ENCODE results near the gene PIEZO2. TPM values are rescaled to one million over a fixed set of nuclear protein-coding genes. Genes with fewer than 3 reads are reported as not detected.

Gene PIEZO2
- total RNA-seq, 1 experiment from 2014 or later, result 5.5 TPM

- DNase-seq (ENCODE audit: low spot score), result no peak
- Histone ChIP-seq H3K4me3 (ENCODE audit: low read depth, low read length, poor library complexity, severe bottlenecking) (no peak overlapping the region), H3K4me1 (ENCODE audit: insufficient read depth, low read length, poor library complexity, severe bottlenecking) (no peaks in the 10 kb centered on the region), H3K27ac (ENCODE audit: low read depth, low read length, poor library complexity, severe bottlenecking) (no peak overlapping the region), H3K9me3 (ENCODE audit: low read depth, low read length, poor library complexity, severe bottlenecking) (no peaks in the 10 kb centered on the region), H3K27me3 (replicated peaks; ENCODE audit: insufficient read depth, low read depth, low read length, poor library complexity) (peaks cover 13% of the 10 kb centered on the region), H3K36me3 (ENCODE audit: insufficient read depth, low read length, poor library complexity, severe bottlenecking) (no peaks in the 10 kb centered on the region)
- no peak for TF ChIP-seq EZH2 (IDR thresholded peaks at IDR 0.05; ENCODE audit: borderline replicate concordance, low read depth, low read length, poor library complexity, severe bottlenecking)
- TF ChIP-seq, protein P1, sequence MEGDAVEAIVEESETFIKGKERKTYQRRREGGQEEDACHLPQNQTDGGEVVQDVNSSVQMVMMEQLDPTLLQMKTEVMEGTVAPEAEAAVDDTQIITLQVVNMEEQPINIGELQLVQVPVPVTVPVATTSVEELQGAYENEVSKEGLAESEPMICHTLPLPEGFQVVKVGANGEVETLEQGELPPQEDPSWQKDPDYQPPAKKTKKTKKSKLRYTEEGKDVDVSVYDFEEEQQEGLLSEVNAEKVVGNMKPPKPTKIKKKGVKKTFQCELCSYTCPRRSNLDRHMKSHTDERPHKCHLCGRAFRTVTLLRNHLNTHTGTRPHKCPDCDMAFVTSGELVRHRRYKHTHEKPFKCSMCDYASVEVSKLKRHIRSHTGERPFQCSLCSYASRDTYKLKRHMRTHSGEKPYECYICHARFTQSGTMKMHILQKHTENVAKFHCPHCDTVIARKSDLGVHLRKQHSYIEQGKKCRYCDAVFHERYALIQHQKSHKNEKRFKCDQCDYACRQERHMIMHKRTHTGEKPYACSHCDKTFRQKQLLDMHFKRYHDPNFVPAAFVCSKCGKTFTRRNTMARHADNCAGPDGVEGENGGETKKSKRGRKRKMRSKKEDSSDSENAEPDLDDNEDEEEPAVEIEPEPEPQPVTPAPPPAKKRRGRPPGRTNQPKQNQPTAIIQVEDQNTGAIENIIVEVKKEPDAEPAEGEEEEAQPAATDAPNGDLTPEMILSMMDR (conservative IDR thresholded peaks at IDR 0.05; ENCODE audit: low read depth, low read length), result no peak
- ChIA-PET POLR2A (ENCODE audit: low non-redundant PET) (interaction anchor here (0.6 kb wide), 1 partner anchor 63 kb away, joined by 5 read pairs; no protein-coding TSS in a partner anchor), CTCF (no interaction called here)
- no TSS peak for BruUV-seq (replicated peaks)
- intact Hi-C loops (cut with micrococcal nuclease; ENCODE audit: unreplicated experiment), result loop anchor here (10.0 kb wide), 1 partner anchor 149 kb away; no protein-coding TSS in a partner anchor
These were observed 436.0 kb downstream of the PIEZO2 start for GRCh38 chr18:10713409-10713808.

GRCh38 chr18:10707294-10707693, 442.1 kb downstream of the PIEZO2 start:
- intact Hi-C loops (cut with micrococcal nuclease; ENCODE audit: unreplicated experiment), result no loop called here
- Histone ChIP-seq H3K4me1 (ENCODE audit: insufficient read depth, low read length, poor library complexity, severe bottlenecking) (no peaks in the 10 kb centered on the region), H3K27ac (ENCODE audit: low read depth, low read length, poor library complexity, severe bottlenecking) (no peak overlapping the region), H3K27me3 (replicated peaks; ENCODE audit: insufficient read depth, low read depth, low read length, poor library complexity) (peaks cover 9% of the 10 kb centered on the region), H3K4me3 (ENCODE audit: low read depth, low read length, poor library complexity, severe bottlenecking) (no peak overlapping the region), H3K9me3 (ENCODE audit: low read depth, low read length, poor library complexity, severe bottlenecking) (no peaks in the 10 kb centered on the region), H3K36me3 (ENCODE audit: insufficient read depth, low read length, poor library complexity, severe bottlenecking) (no peaks in the 10 kb centered on the region)
- TF ChIP-seq EZH2 (IDR thresholded peaks at IDR 0.05; ENCODE audit: borderline replicate concordance, low read depth, low read length, poor library complexity, severe bottlenecking), result no peak
- TF ChIP-seq, protein P1 (conservative IDR thresholded peaks at IDR 0.05; ENCODE audit: low read depth, low read length), result no peak
- ChIA-PET CTCF (no interaction called here), POLR2A (ENCODE audit: low non-redundant PET) (no interaction called here)
- DNase-seq (ENCODE audit: low spot score), result no peak
- BruUV-seq (replicated peaks), result no TSS peak

DNA sequence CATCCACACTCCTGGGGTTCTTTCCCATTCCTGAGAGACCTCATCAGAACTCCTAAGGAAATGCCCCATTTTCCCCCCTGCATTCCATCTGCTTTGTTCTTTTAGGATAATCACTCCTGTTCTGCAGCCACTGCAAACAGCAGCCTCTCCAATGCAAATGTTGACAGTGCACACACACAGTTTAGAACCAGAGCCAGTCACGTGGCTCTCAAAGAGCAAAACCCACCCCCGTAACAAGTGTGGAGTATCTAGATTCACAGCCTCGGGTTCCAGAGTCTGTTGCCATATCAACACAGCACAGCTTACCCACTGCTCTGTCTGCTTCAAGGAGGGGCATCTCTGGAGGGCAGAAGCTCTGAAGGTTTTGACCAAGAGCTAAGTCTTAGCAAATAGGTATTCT, 443.6 kb downstream of the PIEZO2 start:
- no TSS peak for BruUV-seq (replicated peaks)
- no peak overlapping the region for H3K4me3 ChIP-seq (ENCODE audit: low read depth, low read length, poor library complexity, severe bottlenecking)
- no peaks in the 10 kb centered on the region for H3K4me1 ChIP-seq (ENCODE audit: insufficient read depth, low read length, poor library complexity, severe bottlenecking)
- intact Hi-C loops (cut with micrococcal nuclease; ENCODE audit: unreplicated experiment), result no loop called here
- no peaks in the 10 kb centered on the region for H3K36me3 ChIP-seq (ENCODE audit: insufficient read depth, low read length, poor library complexity, severe bottlenecking)
- no peaks in the 10 kb centered on the region for H3K9me3 ChIP-seq (ENCODE audit: low read depth, low read length, poor library complexity, severe bottlenecking)
- ChIA-PET POLR2A (ENCODE audit: low non-redundant PET) (no interaction called here), CTCF (no interaction called here)
- peaks cover 13% of the 10 kb centered on the region for H3K27me3 ChIP-seq (replicated peaks; ENCODE audit: insufficient read depth, low read depth, low read length, poor library complexity)
- DNase-seq (ENCODE audit: low spot score), result no peak
- TF ChIP-seq EZH2 (IDR thresholded peaks at IDR 0.05; ENCODE audit: borderline replicate concordance, low read depth, low read length, poor library complexity, severe bottlenecking), result no peak
- TF ChIP-seq, protein P1 (conservative IDR thresholded peaks at IDR 0.05; ENCODE audit: low read depth, low read length), result no peak
- no peak overlapping the region for H3K27ac ChIP-seq (ENCODE audit: low read depth, low read length, poor library complexity, severe bottlenecking)
